Testis (tissue), 3 donors: ENCODE data around the gene PLEKHA1. TPM values are rescaled to one million over a fixed set of nuclear protein-coding genes. Genes with fewer than 3 reads are reported as not detected.

Source experiments
- DNase-seq: peaks from one replicate; pipeline ENCODE4 v3.0.0-alpha.2; 2019
- H3K27ac ChIP-seq, 2 donors: fragments of 200-600 bp; sonication (generic); one replicate each; pipeline ENCODE4 v1.5.1; 2019
- H3K27me3 ChIP-seq: fragments of 200-600 bp; sonication (generic); one replicate; pipeline ENCODE4 v1.5.1; 2019
- H3K36me3 ChIP-seq: fragments of 200-600 bp; sonication (generic); one replicate; pipeline ENCODE4 v1.5.1; 2017; ENCODE audit warnings: low read depth; ENCODE audit errors: missing control alignments
- H3K4me1 ChIP-seq: fragments of 200-600 bp; sonication (generic); one replicate; pipeline ENCODE4 v1.5.1; 2019
- H3K4me3 ChIP-seq, 2 donors: fragments of 200-600 bp; sonication (generic); one replicate each; pipeline ENCODE4 v1.5.1; 2017 to 2019
- H3K9me3 ChIP-seq: fragments of 200-600 bp; sonication (generic); one replicate; pipeline ENCODE4 v1.5.1; 2017
- CTCF ChIP-seq, 3 experiments: fragments of 450-650 bp in 2 of 3; fragments of 200-600 bp in 1 of 3; sonication (generic) in 1 of 3; IDR thresholded peaks; one replicate each; pipeline ENCODE4 v1.5.1; 2016 to 2019; ENCODE audit warnings: antibody characterized with exemption in 3 of 3, mild to moderate bottlenecking in 2 of 3, moderate library complexity in 1 of 3
- POLR2A ChIP-seq: fragments of 450-650 bp; IDR thresholded peaks from one replicate; pipeline ENCODE4 v1.6.1; 2017; ENCODE audit warnings: antibody characterized with exemption, mild to moderate bottlenecking, moderate library complexity
- WGBS, 2 donors: methylation state at CpG; one replicate each; pipeline ENCODE4 v1.1.5; 2018; 5-methylcytosine and 5-hydroxymethylcytosine counted together
- intact Hi-C: fragments of 100-400 bp; cut with DNase I; formaldehyde crosslinking; loops from one replicate; pipeline ENCODE4 v1.15.1; 2023; ENCODE audit warnings: low total_unique reads
- polyA plus RNA-seq: library from polyadenylated mRNA; stranded (reverse); fragments of 350-450 nt; fragmentation: Illumina TruSeq; extraction: RNeasy Lipid Tissue Mini Kit (QIAGEN cat#74804); gene quantifications from one replicate; pipeline ENCODE4 v1.2.3, GENCODE V29; 2014; ENCODE audit warnings: low read depth, low replicate concordance; ENCODE audit not compliant: insufficient read depth
- total RNA-seq, 2 donors: library from RNA; depleted of rRNA; stranded (reverse); fragments of >200 nt; gene quantifications; one replicate each; pipeline ENCODE4 v1.2.3, GENCODE V29; 2016

Gene PLEKHA1
- total and polyA plus RNA-seq, 3 donors from 2014 or later, result 27.6 to 66.6 (median 35.7) TPM

- Histone ChIP-seq H3K4me3 (no peak overlapping the region), H3K36me3 (no peaks in the 10 kb centered on the region), H3K9me3 (no peaks in the 10 kb centered on the region), H3K27me3 (no peaks in the 10 kb centered on the region), H3K4me1 (no peaks in the 10 kb centered on the region), H3K27ac (no peak overlapping the region)
- DNase-seq, result no peak
- intact Hi-C loops, result no loop called here
- TF ChIP-seq POLR2A, result no peak
- no peak for TF ChIP-seq CTCF (IDR thresholded peaks at IDR 0.05)
- WGBS, 2 donors, result 71 to 72% methylated on average over 1 of the region's 1 CpG
Observed at GRCh38 chr10:122419016-122419415, 44.5 kb downstream of the PLEKHA1 start.

DNA sequence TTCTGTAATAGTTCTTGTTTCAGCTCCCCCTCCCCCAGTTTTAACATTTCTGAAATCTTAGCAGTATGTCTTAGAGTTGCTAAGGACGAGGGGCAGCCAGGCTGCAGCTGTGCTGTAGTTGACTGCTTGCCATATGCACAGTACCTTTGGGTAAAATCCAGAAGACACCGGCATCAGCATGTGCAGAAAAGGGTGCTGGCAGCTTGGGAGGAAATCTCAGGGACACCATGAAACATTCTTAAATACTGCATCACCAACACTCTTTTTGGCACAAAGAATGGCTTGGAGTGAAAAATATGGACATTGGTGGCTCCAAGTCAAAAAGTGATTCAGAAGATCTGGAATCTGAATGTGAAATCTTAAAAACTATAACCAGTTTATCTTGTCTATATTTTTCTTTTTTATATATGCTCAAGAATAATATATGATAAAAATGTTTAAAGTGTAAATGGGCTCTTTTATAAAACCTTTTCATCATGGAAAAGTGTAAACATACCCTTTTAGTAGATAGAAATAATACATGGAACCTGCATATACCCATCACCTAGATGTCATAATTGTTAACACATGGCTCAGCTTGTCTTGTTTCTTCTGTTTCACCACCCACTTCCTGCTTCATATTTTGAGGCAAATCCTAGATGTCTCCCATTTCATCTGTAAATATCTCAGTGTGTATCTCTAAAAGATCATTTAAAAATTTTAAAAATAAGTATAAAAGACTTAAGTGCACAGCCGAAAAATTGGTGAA, 45.5 kb downstream of the PLEKHA1 start:
- 61 to 72% methylated on average over 3 of the region's 3 CpGs for WGBS, 2 donors
- no peak for DNase-seq
- H3K36me3 ChIP-seq, result no peaks in the 10 kb centered on the region
- H3K27ac ChIP-seq, result no peak overlapping the region
- no peaks in the 10 kb centered on the region for H3K4me1 ChIP-seq
- no peak overlapping the region for H3K4me3 ChIP-seq
- H3K27me3 ChIP-seq, result no peaks in the 10 kb centered on the region
- TF ChIP-seq CTCF (IDR thresholded peaks at IDR 0.05) (no peak), POLR2A (no peak)
- intact Hi-C loops, result no loop called here
- no peaks in the 10 kb centered on the region for H3K9me3 ChIP-seq

- H3K9me3 ChIP-seq, result no peaks in the 10 kb centered on the region
- intact Hi-C loops, result no loop called here
- no peak for DNase-seq
- 88 to 96% methylated on average over 3 of the region's 3 CpGs for WGBS, 2 donors
- H3K27ac ChIP-seq, result no peak overlapping the region
- H3K4me3 ChIP-seq, result no peak overlapping the region
- TF ChIP-seq POLR2A (no peak), CTCF (IDR thresholded peaks at IDR 0.05) (no peak)
- H3K27me3 ChIP-seq, result no peaks in the 10 kb centered on the region
- no peaks in the 10 kb centered on the region for H3K4me1 ChIP-seq
- no peaks in the 10 kb centered on the region for H3K36me3 ChIP-seq
Observed at GRCh38 chr10:122420624-122421007, 46.1 kb downstream of the PLEKHA1 start.

- no peak for DNase-seq
- H3K4me1 ChIP-seq, result no peaks in the 10 kb centered on the region
- H3K36me3 ChIP-seq, result no peaks in the 10 kb centered on the region
- intact Hi-C loops, result no loop called here
- TF ChIP-seq POLR2A (no peak), CTCF (IDR thresholded peaks at IDR 0.05) (no peak)
- no peak overlapping the region for H3K4me3 ChIP-seq
- 88 to 93% methylated on average over 3 of the region's 3 CpGs for WGBS, 2 donors
- H3K9me3 ChIP-seq, result no peaks in the 10 kb centered on the region
- no peak overlapping the region for H3K27ac ChIP-seq
- H3K27me3 ChIP-seq, result no peaks in the 10 kb centered on the region
Observed at GRCh38 chr10:122421054-122421625, 46.6 kb downstream of the PLEKHA1 start.

DNA sequence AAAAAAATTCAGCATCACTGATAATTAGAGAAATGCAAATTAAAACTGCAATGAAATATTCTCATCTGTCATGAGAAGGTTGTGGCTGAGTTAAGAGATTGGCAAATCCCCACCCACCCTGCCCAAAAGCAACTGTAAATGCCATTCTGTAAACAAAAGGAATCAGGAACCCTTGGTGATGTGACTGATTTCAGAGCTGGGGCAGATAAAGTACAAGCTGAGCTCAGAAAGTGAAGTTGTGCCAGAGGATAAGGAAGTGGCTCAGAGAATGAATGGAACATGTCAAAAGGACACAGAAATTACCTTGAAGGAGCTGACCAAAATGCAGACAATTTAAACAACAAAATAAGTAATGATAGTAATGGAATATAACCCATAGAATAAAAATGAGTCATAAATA, 47.2 kb downstream of the PLEKHA1 start:
- Histone ChIP-seq H3K4me3 (no peak overlapping the region), H3K27me3 (no peaks in the 10 kb centered on the region), H3K4me1 (no peaks in the 10 kb centered on the region), H3K36me3 (no peaks in the 10 kb centered on the region), H3K9me3 (no peaks in the 10 kb centered on the region), H3K27ac (no peak overlapping the region)
- intact Hi-C loops, result no loop called here
- DNase-seq, result no peak
- TF ChIP-seq CTCF (IDR thresholded peaks at IDR 0.05) (no peak), POLR2A (no peak)
